HEK293 (cell line): ENCODE data around the gene SVIP.

ENCODE experiments used
- ZFP37 ChIP-seq: fragments of 450-650 bp; formaldehyde crosslinking; IDR thresholded peaks from 2 replicates; pipeline ENCODE4 v1.5.1; 2016; ENCODE audit warnings: missing biosample characterization, missing genetic modification characterization
- ZNF292 ChIP-seq: fragments of 450-650 bp; formaldehyde crosslinking; IDR thresholded peaks from 2 replicates; pipeline ENCODE4 v1.5.1; 2016; ENCODE audit warnings: low read depth, missing biosample characterization, missing genetic modification characterization, borderline replicate concordance
- ZNF404 ChIP-seq: fragments of 450-650 bp; formaldehyde crosslinking; IDR thresholded peaks from 2 replicates; pipeline ENCODE4 v1.5.1; 2017; ENCODE audit warnings: missing biosample characterization, missing genetic modification characterization
- ZNF776 ChIP-seq: fragments of 450-650 bp; formaldehyde crosslinking; IDR thresholded peaks from 2 replicates; pipeline ENCODE4 v1.5.0; 2017; ENCODE audit warnings: missing biosample characterization, missing genetic modification characterization, borderline replicate concordance
- TF ChIP-seq, protein P1 (sequence below): fragments of 450-650 bp; formaldehyde crosslinking; IDR thresholded peaks from 2 replicates; pipeline ENCODE4 v1.5.1; 2016; ENCODE audit warnings: missing biosample characterization, missing genetic modification characterization
- TF ChIP-seq, protein P2 (sequence below): fragments of 450-650 bp; formaldehyde crosslinking; IDR thresholded peaks from 2 replicates; pipeline ENCODE4 v1.5.1; 2016; ENCODE audit warnings: missing biosample characterization, missing genetic modification characterization, borderline replicate concordance

GRCh38 chr11:22808571-22809197, 20.9 kb downstream of the SVIP start:
- TF ChIP-seq, protein P1, sequence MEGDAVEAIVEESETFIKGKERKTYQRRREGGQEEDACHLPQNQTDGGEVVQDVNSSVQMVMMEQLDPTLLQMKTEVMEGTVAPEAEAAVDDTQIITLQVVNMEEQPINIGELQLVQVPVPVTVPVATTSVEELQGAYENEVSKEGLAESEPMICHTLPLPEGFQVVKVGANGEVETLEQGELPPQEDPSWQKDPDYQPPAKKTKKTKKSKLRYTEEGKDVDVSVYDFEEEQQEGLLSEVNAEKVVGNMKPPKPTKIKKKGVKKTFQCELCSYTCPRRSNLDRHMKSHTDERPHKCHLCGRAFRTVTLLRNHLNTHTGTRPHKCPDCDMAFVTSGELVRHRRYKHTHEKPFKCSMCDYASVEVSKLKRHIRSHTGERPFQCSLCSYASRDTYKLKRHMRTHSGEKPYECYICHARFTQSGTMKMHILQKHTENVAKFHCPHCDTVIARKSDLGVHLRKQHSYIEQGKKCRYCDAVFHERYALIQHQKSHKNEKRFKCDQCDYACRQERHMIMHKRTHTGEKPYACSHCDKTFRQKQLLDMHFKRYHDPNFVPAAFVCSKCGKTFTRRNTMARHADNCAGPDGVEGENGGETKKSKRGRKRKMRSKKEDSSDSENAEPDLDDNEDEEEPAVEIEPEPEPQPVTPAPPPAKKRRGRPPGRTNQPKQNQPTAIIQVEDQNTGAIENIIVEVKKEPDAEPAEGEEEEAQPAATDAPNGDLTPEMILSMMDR (tag by site-specific recombination): no peak
- TF ChIP-seq ZNF404 (tag by site-specific recombination) (no peak), ZNF292 (no peak), ZFP37 (tag by site-specific recombination) (no peak), ZNF776 (no peak)
- TF ChIP-seq, protein P2, sequence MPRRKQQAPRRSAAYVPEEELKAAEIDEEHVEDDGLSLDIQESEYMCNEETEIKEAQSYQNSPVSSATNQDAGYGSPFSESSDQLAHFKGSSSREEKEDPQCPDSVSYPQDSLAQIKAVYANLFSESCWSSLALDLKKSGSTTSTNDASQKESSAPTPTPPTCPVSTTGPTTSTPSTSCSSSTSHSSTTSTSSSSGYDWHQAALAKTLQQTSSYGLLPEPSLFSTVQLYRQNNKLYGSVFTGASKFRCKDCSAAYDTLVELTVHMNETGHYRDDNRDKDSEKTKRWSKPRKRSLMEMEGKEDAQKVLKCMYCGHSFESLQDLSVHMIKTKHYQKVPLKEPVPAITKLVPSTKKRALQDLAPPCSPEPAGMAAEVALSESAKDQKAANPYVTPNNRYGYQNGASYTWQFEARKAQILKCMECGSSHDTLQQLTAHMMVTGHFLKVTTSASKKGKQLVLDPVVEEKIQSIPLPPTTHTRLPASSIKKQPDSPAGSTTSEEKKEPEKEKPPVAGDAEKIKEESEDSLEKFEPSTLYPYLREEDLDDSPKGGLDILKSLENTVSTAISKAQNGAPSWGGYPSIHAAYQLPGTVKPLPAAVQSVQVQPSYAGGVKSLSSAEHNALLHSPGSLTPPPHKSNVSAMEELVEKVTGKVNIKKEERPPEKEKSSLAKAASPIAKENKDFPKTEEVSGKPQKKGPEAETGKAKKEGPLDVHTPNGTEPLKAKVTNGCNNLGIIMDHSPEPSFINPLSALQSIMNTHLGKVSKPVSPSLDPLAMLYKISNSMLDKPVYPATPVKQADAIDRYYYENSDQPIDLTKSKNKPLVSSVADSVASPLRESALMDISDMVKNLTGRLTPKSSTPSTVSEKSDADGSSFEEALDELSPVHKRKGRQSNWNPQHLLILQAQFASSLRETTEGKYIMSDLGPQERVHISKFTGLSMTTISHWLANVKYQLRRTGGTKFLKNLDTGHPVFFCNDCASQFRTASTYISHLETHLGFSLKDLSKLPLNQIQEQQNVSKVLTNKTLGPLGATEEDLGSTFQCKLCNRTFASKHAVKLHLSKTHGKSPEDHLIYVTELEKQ: no peak
